ENCODE measurements around the gene COG5.

DNA sequence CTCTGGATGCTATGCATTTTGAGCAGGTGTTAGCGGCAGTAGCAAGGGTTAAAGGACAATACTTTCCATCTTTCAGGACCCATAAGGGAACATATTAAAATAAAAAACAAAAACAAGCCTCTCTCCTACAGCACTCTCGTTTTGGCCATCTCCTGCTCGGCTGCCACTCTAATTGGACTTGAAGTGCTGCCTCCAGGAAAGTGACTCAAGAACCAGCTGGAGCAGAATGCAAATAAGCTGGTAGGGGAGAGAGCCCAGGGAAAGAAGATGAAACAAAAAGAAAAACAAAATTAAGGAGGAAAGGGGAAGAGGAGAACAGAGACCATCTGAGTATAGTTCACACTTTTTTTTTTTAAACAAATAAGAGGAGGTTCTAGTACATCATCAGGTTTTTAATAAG, 329.3 kb downstream of the COG5 start:
- TF ChIP-seq ATF7 (IDR thresholded peaks at IDR 0.05) = no peak
- TF ChIP-seq KDM1A (IDR thresholded peaks at IDR 0.05) = no peak
- TF ChIP-seq TEAD4 (IDR thresholded peaks at IDR 0.05; ENCODE audit: low read length) = no peak
- TF ChIP-seq TEAD4 (CRISPR knock-in tag; IDR thresholded peaks at IDR 0.05; ENCODE audit: borderline replicate concordance) = no peak
- TF ChIP-seq, protein P1, sequence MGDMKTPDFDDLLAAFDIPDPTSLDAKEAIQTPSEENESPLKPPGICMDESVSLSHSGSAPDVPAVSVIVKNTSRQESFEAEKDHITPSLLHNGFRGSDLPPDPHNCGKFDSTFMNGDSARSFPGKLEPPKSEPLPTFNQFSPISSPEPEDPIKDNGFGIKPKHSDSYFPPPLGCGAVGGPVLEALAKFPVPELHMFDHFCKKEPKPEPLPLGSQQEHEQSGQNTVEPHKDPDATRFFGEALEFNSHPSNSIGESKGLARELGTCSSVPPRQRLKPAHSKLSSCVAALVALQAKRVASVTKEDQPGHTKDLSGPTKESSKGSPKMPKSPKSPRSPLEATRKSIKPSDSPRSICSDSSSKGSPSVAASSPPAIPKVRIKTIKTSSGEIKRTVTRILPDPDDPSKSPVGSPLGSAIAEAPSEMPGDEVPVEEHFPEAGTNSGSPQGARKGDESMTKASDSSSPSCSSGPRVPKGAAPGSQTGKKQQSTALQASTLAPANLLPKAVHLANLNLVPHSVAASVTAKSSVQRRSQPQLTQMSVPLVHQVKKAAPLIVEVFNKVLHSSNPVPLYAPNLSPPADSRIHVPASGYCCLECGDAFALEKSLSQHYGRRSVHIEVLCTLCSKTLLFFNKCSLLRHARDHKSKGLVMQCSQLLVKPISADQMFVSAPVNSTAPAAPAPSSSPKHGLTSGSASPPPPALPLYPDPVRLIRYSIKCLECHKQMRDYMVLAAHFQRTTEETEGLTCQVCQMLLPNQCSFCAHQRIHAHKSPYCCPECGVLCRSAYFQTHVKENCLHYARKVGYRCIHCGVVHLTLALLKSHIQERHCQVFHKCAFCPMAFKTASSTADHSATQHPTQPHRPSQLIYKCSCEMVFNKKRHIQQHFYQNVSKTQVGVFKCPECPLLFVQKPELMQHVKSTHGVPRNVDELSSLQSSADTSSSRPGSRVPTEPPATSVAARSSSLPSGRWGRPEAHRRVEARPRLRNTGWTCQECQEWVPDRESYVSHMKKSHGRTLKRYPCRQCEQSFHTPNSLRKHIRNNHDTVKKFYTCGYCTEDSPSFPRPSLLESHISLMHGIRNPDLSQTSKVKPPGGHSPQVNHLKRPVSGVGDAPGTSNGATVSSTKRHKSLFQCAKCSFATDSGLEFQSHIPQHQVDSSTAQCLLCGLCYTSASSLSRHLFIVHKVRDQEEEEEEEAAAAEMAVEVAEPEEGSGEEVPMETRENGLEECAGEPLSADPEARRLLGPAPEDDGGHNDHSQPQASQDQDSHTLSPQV (IDR thresholded peaks at IDR 0.05) = no peak
- TF ChIP-seq, protein P2, sequence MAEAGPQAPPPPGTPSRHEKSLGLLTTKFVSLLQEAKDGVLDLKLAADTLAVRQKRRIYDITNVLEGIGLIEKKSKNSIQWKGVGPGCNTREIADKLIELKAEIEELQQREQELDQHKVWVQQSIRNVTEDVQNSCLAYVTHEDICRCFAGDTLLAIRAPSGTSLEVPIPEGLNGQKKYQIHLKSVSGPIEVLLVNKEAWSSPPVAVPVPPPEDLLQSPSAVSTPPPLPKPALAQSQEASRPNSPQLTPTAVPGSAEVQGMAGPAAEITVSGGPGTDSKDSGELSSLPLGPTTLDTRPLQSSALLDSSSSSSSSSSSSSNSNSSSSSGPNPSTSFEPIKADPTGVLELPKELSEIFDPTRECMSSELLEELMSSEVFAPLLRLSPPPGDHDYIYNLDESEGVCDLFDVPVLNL (CRISPR knock-in tag; IDR thresholded peaks at IDR 0.05; ENCODE audit: low read depth) = no peak
- no peak for TF ChIP-seq SMAD3 (CRISPR knock-in tag; conservative IDR thresholded peaks at IDR 0.05)
- TF ChIP-seq ELF2 (CRISPR knock-in tag; IDR thresholded peaks at IDR 0.05) = no peak
- TF ChIP-seq PCBP1 (IDR thresholded peaks at IDR 0.05; ENCODE audit: low read depth, low read length, poor library complexity, severe bottlenecking) = no peak
